Measurements from ENCODE around the gene RUFY3. TPM values are rescaled to one million over a fixed set of nuclear protein-coding genes. Genes with fewer than 3 reads are reported as not detected.

The RUFY3 gene
- total RNA-seq, 1 experiment from 2014 or later, result 32.9 TPM

DNA sequence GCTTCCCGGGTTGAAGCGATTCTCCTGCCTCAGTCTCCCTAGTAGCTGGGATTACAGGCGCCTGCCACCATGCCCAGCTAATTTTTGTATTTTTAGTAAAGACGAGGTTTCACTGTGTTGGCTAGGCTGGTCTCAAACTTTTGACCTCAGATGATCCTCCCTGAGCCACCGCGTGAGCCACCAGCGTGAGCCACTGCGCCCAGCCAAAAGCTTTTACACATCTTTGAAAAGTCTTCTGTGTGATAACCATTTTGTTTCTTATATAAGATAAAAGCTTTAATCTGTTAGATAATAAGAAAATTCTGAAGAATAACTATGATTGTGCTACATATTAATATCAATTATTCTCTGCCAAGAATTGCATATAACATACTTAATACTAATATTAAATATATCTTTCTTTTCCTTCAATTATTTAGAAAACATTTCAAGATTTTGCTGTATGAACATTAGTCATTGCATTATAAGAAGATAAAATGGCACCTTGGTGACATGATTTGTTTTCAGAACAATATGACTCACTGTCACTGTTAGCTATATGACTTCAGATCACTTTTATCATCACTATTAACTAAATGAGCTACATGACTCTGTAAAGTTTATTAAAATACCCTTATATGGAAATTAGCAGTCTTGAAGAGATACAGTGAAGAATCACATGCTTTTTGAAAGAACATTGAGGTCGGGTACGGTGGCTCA, 33.4 kb downstream of the RUFY3 start:
- Histone ChIP-seq H3K27me3 (ENCODE audit: insufficient read depth, low read length) (no peaks in the 10 kb centered on the region), H3K9ac (ENCODE audit: low read length) (no peak overlapping the region), H3K9me2 (ENCODE audit: insufficient read depth) (no peaks in the 10 kb centered on the region), H3K79me2 (ENCODE audit: insufficient read depth, low read length) (peaks cover 9% of the 10 kb centered on the region; the same call in 1 of the 2 replicates), H3K27ac (ENCODE audit: low read depth, low read length) (no peak overlapping the region), H3K4me2 (ENCODE audit: low read length) (no peak overlapping the region), H3K4me1 (ENCODE audit: control insufficient read depth in 1 of 2, insufficient read depth in 2 of 2, low read length in 2 of 2) (no peaks in the 10 kb centered on the region), H3K9me3 (ENCODE audit: control insufficient read depth in 1 of 2, insufficient read depth in 1 of 2, low read depth in 1 of 2, low read length in 2 of 2) (no peaks in the 10 kb centered on the region), H2AFZ (ENCODE audit: low read depth, low read length, poor library complexity, severe bottlenecking) (no peak overlapping the region), H3K4me3 (replicated peaks in 1 of 2; ENCODE audit: low read depth in 1 of 2, low read length in 2 of 2) (no peak overlapping the region), H4K20me1 (ENCODE audit: insufficient read depth) (no peaks in the 10 kb centered on the region), H3K36me3 (ENCODE audit: control insufficient read depth in 1 of 2, insufficient read depth in 2 of 2, low read length in 2 of 2) (no peaks in the 10 kb centered on the region)
- TF ChIP-seq POLR2A (IDR thresholded peaks at IDR 0.05; ENCODE audit: borderline replicate concordance, extremely low read depth, insufficient read depth, insufficient read length), result no peak
- TF ChIP-seq REST (IDR thresholded peaks at IDR 0.05; ENCODE audit: low read depth), result no peak
- TF ChIP-seq EZH2phosphoT487 (IDR thresholded peaks at IDR 0.05; ENCODE audit: borderline replicate concordance), result no peak
- TF ChIP-seq YY1 (IDR thresholded peaks at IDR 0.05; ENCODE audit: extremely low read depth, insufficient replicate concordance, low read depth, low read length), result no peak
- TF ChIP-seq POLR2AphosphoS5 (IDR thresholded peaks at IDR 0.05; ENCODE audit: low read depth, low read length), result no peak
- TF ChIP-seq CEBPB (IDR thresholded peaks at IDR 0.05; ENCODE audit: low read depth), result no peak
- no peak for TF ChIP-seq JUND (IDR thresholded peaks at IDR 0.05)
- no peak for TF ChIP-seq RAD21 (IDR thresholded peaks at IDR 0.05; ENCODE audit: low read depth)
- TF ChIP-seq ATF3 (IDR thresholded peaks at IDR 0.05), result no peak
- TF ChIP-seq SRF (IDR thresholded peaks at IDR 0.05; ENCODE audit: low read depth), result no peak
- ChIA-PET CTCF (no interaction called here), RAD21 (ENCODE audit: low non-redundant PET in 1 of 2, low total read pairs in 2 of 2, uncharacterized antibody in 2 of 2, unreplicated experiment in 2 of 2) (no interaction called here), POLR2A (no interaction called here)
- intact Hi-C loops (cut with micrococcal nuclease), result no loop called here
- no peak for DNase-seq (ENCODE audit: low read depth, low spot score)
- no TSS peak for BruUV-seq (replicated peaks)
- no peak for ATAC-seq

Data from HCT116 (cell line).